Cardiac muscle cell (in vitro differentiated cells and primary cell): ENCODE data around the gene DAPK1. TPM values are rescaled to one million over a fixed set of nuclear protein-coding genes. Genes with fewer than 3 reads are reported as not detected.

ENCODE experiments used
- DNase-seq, 2 donors: peaks; one replicate each; pipeline versions ENCODE4 v3.0.0 to v3.0.0-alpha.2; 2010 to 2017; ENCODE audit warnings: low read depth in 1 of 2, low spot score in 1 of 2
- H3K27ac ChIP-seq: fragments of 200-600 bp; sonication (generic); 2 replicates; pipeline ENCODE4 v1.5.1; 2016
- H3K27me3 ChIP-seq: fragments of 200-600 bp; sonication (generic); 2 replicates; pipeline ENCODE4 v1.6.0; 2016; ENCODE audit warnings: control low read depth
- H3K36me3 ChIP-seq: fragments of 200-600 bp; sonication (generic); 2 replicates; pipeline ENCODE4 v1.5.1; 2016; ENCODE audit warnings: control low read depth
- H3K4me1 ChIP-seq: fragments of 200-600 bp; sonication (generic); 2 replicates; pipeline ENCODE4 v1.8.1; 2017; ENCODE audit warnings: low read depth, mild to moderate bottlenecking, mixed run types
- H3K4me3 ChIP-seq: fragments of 200-600 bp; sonication (generic); 2 replicates; pipeline ENCODE4 v1.5.1; 2016; ENCODE audit warnings: mild to moderate bottlenecking
- H3K9me3 ChIP-seq: fragments of 200-600 bp; sonication (generic); 2 replicates; pipeline ENCODE4 v1.5.1; 2017; ENCODE audit warnings: low read depth, mild to moderate bottlenecking, control low read depth
- polyA plus RNA-seq: library from polyadenylated mRNA; unstranded; fragments of >200 nt; fragmentation: Nextera tagmentation; extraction: Ambion mirVana; gene quantifications from 2 replicates; pipeline ENCODE4 v1.2.1, GENCODE V29; 2016
- total RNA-seq: library from RNA; depleted of rRNA; stranded (reverse); fragments of >200 nt; gene quantifications from 2 replicates; pipeline ENCODE4 v1.2.3, GENCODE V29; 2016
- TF ChIP-seq, protein P1 (sequence below): IDR thresholded peaks from 2 replicates; pipeline ENCODE4 v1.5.1; 2012; ENCODE audit warnings: low read depth, mild to moderate bottlenecking, low read length

Gene DAPK1
- total and polyA plus RNA-seq, 2 experiments from 2014 or later, result 21.0 to 39.6 TPM

DNA sequence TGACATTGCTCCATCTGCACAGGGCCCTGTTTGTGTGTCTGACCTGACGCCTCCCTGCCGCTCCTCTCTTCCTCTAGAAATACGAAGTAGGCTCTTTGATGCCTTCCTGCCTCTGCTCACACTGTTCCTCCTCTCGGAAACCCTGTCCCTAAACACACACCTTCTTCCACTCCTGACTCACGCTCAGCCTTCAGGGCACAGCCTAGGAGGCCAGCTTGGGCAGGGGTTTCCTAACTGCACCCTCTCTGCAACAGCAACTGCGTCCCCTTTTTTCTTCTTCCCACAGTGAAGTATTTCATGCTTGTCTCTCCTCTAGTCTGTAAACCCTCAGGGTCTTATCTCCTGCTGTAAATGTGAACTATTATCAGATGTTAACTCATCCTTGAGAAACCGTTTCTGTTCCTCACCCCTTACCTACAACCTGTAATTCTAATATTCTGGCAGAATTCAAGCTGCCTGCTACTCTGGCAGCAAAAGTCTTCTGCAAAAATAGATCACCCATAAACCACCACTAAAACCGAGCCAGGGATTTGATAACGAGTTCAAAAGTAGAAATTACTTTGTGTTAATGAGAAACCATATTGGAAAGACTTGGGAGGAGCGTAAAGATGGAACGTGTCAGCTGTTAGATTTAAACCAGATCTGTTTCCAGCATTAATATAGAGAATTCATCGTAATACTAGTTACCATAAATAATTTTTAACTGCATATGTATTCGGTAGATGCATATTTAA lies 100.2 kb downstream of the DAPK1 start:
- no peaks in the 10 kb centered on the region for H3K36me3 ChIP-seq
- no peak overlapping the region for H3K27ac ChIP-seq
- no peaks in the 10 kb centered on the region for H3K9me3 ChIP-seq
- TF ChIP-seq, protein P1, sequence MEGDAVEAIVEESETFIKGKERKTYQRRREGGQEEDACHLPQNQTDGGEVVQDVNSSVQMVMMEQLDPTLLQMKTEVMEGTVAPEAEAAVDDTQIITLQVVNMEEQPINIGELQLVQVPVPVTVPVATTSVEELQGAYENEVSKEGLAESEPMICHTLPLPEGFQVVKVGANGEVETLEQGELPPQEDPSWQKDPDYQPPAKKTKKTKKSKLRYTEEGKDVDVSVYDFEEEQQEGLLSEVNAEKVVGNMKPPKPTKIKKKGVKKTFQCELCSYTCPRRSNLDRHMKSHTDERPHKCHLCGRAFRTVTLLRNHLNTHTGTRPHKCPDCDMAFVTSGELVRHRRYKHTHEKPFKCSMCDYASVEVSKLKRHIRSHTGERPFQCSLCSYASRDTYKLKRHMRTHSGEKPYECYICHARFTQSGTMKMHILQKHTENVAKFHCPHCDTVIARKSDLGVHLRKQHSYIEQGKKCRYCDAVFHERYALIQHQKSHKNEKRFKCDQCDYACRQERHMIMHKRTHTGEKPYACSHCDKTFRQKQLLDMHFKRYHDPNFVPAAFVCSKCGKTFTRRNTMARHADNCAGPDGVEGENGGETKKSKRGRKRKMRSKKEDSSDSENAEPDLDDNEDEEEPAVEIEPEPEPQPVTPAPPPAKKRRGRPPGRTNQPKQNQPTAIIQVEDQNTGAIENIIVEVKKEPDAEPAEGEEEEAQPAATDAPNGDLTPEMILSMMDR, result no peak
- H3K27me3 ChIP-seq, result no peaks in the 10 kb centered on the region
- DNase-seq, result no peak
- H3K4me3 ChIP-seq, result no peak overlapping the region
- H3K4me1 ChIP-seq, result peaks cover 21% of the 10 kb centered on the region

GRCh38 chr9:87599901-87600610 lies 102.4 kb downstream of the DAPK1 start:
- H3K27ac ChIP-seq, result no peak overlapping the region
- H3K9me3 ChIP-seq, result no peaks in the 10 kb centered on the region
- TF ChIP-seq, protein P1, result no peak
- H3K27me3 ChIP-seq, result no peaks in the 10 kb centered on the region
- H3K36me3 ChIP-seq, result no peaks in the 10 kb centered on the region
- peak in 1 of 2 donors; percentile 92 for DNase-seq
- H3K4me3 ChIP-seq, result no peak overlapping the region
- H3K4me1 ChIP-seq, result peaks cover 19% of the 10 kb centered on the region

DNA sequence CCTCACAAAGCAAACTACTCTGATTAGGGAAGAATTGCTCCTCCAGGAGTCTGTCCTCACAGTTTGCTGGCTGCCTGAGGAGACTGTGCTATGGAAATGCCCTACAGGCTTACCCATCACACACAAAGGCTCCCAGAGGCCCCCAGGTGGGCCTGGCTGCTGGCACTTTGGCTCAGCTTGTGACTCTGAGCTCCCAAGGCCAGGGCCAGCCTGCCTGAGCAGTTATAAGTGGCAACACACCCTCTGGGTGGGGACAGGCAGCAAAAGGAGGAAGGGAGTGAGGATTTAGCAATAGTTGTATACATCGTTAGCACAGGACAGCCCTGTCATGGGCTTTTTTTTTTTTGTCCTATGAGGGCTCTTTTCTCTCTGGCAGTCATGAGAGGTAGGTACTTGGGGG lies 103.5 kb downstream of the DAPK1 start:
- Histone ChIP-seq H3K9me3 (no peaks in the 10 kb centered on the region), H3K36me3 (no peaks in the 10 kb centered on the region), H3K27me3 (no peaks in the 10 kb centered on the region), H3K4me1 (peaks cover 19% of the 10 kb centered on the region), H3K27ac (peak overlapping the region; percentile 25), H3K4me3 (no peak overlapping the region)
- no peak for DNase-seq
- TF ChIP-seq, protein P1, result no peak

DNA sequence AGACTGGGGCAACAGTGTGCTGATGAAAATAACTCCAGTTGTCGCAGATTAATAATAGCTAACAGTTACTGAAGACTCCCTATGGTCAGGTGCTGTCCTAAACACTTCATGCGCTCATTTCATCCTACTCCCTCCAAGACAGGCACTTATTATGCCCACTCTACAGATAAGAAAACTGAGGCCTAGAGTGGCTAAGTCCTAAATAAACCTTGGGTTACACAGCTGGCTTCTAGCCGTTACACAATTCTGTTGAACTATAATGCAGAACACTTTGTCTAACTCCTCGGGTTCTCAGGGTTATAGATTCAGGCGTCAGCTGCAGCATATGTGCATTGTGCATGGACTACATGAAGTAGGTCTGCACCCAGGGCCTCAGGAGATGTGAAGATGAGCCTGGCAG lies 103.9 kb downstream of the DAPK1 start:
- H3K4me3 ChIP-seq, result no peak overlapping the region

GRCh38 chr9:87602933-87603643 lies 105.4 kb downstream of the DAPK1 start:
- H3K4me1 ChIP-seq, result peaks cover 12% of the 10 kb centered on the region
- no peaks in the 10 kb centered on the region for H3K36me3 ChIP-seq
- no peak for DNase-seq
- H3K27me3 ChIP-seq, result no peaks in the 10 kb centered on the region
- H3K9me3 ChIP-seq, result no peaks in the 10 kb centered on the region
- TF ChIP-seq, protein P1, result no peak
- H3K27ac ChIP-seq, result no peak overlapping the region
- no peak overlapping the region for H3K4me3 ChIP-seq

More for the DNA sequence above, 103.9 kb downstream of the DAPK1 start:
- TF ChIP-seq, protein P1, result no peak
- Histone ChIP-seq H3K9me3 (no peaks in the 10 kb centered on the region), H3K27me3 (no peaks in the 10 kb centered on the region), H3K27ac (no peak overlapping the region), H3K36me3 (no peaks in the 10 kb centered on the region), H3K4me1 (peaks cover 19% of the 10 kb centered on the region)
- DNase-seq, result no peak
